HG03108 (cell line): Measurements from ENCODE around the gene ZFC3H1.
"Not testable (repeated sequence)": the region's sequence is repeated elsewhere in the genome, so short reads cannot be mapped to it uniquely, and the experiment has no call there.

Experiments
- ATAC-seq: cut with Tn5 transposase; IDR thresholded peaks from one replicate; pipeline ENCODE4 v1.9.1; 2021; ENCODE audit warnings: moderate library complexity; ENCODE audit not compliant: unreplicated experiment

Gene ZFC3H1

DNA sequence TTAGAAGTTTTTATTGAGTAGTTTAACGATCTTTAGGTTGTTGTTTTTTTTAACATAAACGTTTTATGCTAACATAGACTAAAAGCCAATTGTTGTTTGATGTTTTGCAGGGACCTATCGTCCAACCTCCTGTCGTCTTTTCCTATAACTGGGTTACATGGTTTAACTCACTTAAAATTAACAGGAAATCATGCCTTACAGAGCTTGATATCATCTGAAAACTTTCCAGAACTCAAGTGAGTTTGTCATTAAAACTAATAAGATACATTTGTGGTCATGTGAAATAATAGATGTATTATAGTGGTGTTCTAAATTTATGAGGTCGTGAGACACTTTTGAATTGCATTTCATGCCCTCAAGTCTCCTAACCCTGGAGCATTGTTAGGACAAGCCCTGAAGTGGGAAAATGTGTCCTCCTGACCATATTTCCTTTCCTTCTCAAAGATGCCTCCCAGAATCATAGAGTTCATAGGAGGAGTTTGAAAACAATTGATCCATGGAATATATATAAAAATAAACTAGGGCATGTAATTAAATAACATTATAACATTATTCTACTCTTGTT is 84.9 kb downstream of the ZFC3H1 start:
- ATAC-seq: no peak

DNA sequence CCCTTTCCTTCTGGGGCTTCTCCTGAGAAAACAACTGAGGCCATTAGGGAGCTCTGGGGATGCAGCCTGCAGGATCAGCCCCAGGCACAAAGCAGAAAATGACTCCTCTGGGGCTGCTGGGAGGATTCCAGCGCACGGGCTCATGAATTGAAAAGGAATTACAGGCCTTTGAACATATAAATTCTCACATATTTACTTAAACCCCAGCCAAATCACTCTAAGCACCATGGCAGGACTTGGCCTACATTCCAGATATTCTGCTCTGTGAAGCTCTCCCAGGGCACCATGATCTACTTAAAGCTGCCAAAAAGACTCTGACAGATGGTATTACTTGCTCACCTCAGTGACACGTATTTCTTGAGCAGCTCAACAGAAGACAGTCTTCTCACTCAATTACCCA is 87.2 kb downstream of the ZFC3H1 start:
- no peak for ATAC-seq

DNA sequence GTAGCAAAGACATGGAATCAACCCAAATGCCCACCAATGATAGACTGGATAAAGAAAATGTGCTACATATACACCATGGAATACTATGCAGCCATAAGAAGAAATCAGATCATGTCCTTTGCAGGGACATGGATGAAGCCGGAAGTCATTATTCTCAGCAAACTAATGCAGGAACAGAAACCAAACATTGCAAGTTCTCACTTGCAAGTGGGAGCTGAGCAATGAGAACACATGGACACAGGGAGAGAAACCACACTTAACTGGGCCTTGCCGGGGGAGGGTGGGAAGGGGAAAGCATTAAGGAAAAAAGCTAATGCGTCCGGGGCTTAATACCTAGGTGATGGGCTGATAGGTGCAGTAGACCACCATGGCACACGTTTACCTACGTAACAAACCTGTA is 93.8 kb downstream of the ZFC3H1 start:
- ATAC-seq: not testable (repeated sequence)

DNA sequence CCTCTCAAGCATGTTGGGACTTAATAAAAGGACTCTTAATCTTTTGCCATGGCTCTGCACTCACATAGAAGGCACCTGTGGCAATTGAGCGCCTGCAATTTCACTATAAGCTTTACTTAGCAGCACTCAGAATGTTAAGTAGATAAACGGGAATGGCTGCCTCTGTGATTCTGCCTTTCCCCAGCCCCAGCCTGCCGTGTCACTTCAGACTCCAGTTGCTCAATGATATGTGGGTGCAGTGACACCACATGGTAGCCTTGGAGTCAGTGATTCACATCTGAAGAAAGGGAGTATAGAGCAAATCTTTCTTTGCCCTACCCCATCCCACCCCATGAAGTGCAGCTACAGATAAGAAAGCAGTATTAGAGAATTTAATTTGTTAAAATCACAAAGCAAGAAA is 96.1 kb downstream of the ZFC3H1 start:
- ATAC-seq: no peak

DNA sequence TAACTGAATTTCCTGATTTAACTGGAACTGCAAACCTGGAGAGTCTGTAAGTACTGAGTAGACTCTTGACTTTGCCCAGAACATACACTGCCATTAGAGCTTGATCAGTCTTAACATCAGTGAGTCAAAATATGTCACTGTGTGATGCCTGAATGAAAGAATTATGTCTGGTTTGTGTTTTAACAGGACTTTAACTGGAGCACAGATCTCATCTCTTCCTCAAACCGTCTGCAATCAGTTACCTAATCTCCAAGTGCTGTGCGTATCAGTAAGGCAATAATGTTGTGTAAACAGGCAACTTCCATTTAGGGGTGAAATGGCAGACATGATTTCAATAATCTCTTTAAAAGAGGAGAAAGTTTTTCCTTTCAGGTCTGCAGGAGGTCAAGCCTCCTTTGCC is 97.0 kb downstream of the ZFC3H1 start:
- no peak for ATAC-seq

DNA sequence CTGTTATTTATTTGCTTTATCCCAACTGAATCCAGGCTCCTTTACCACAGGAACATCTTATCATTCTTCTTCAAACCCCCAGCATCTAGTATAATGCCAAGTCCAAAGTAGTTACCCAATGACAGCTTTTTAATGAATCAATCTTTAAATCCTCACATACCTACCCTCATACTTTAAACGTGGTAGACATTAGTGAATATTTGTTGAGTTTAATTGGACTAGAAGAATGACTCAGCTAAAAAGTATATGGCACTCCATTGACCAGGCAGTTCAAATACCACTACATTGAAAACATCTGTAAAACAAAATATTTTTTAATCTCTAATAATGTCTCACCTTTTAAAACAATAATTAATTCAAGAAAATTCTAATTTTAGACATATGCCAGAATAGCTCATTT is 98.1 kb downstream of the ZFC3H1 start:
- no peak for ATAC-seq

DNA sequence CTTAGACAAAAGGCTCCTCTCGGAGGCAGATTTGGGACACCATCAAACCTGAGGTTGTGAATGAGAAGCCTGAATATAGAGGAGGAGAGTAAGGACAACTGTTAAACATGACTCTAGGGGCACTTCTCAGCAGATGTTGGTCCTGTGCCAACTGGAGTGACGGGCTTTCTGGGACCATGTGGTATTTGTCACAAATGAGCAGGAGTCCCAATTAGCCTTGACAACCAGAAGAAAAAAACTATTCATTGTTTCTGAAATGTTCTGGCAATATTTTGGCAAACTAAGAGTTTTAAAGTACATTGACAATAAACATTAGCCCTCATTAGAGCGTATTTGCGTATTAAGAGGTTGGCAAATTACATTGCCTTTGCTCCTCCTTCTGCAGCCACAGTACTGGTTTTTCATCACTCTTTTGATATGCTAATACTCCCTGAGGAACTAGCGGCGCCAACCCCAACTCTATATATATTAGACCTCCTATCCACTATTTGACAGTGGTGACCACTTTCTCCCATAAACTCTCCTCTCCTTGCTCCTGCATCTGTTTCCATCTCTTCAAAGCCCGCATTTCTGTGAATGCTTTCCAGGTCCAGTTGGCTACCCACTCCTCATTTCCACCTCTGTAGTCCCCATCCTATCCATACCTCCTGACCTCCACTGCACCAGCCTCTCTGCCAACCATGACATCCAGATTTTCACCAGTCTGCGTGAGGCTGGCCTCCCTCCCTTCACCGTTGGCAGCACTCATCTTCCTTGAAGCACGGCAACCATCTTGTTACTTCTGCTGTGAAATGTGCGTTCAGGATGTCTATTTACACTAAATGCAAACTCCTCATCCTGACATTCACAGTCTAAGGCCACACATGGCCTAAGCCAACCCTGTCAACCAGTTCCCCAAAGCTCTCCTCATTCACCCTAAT is 100.7 kb downstream of the ZFC3H1 start:
- ATAC-seq: no peak
